ENCODE data around the gene PLA2G2C.

PLA2G2C gene

GRCh38 chr1:20202166-20202565 lies 15.8 kb upstream of the PLA2G2C start:
- DNase-seq = no peak

- DNase-seq = no peak
Observed at GRCh38 chr1:20200966-20201365, 14.6 kb upstream of the PLA2G2C start.

GRCh38 chr1:20199840-20200239 lies 13.5 kb upstream of the PLA2G2C start:
- no peak for DNase-seq

GRCh38 chr1:20199403-20199802 lies 13.1 kb upstream of the PLA2G2C start:
- no peak for DNase-seq

- no peak for DNase-seq
Observed at GRCh38 chr1:20198918-20199317, 12.6 kb upstream of the PLA2G2C start.

GRCh38 chr1:20198296-20198695 lies 12.0 kb upstream of the PLA2G2C start:
- DNase-seq = no peak

GRCh38 chr1:20197329-20197791 lies 11.0 kb upstream of the PLA2G2C start:
- DNase-seq = no peak

- no peak for DNase-seq
Observed at GRCh38 chr1:20195462-20195780, 9.1 kb upstream of the PLA2G2C start.

- peak; percentile 43 for DNase-seq
Observed at GRCh38 chr1:20194757-20195461, 8.6 kb upstream of the PLA2G2C start.

GRCh38 chr1:20194224-20194623 lies 7.9 kb upstream of the PLA2G2C start:
- no peak for DNase-seq

GRCh38 chr1:20192871-20193411 lies 6.6 kb upstream of the PLA2G2C start:
- DNase-seq = no peak

- DNase-seq = peak; percentile 5
Observed at GRCh38 chr1:20192364-20192763, 6.0 kb upstream of the PLA2G2C start.

GRCh38 chr1:20191266-20191825 lies 5.0 kb upstream of the PLA2G2C start:
- DNase-seq = no peak

GRCh38 chr1:20190256-20191160 lies 4.2 kb upstream of the PLA2G2C start:
- DNase-seq = no peak

GRCh38 chr1:20189664-20190063 lies 3.3 kb upstream of the PLA2G2C start:
- no peak for DNase-seq

- DNase-seq = no peak
Observed at GRCh38 chr1:20188455-20188817, 2.1 kb upstream of the PLA2G2C start.

- DNase-seq = no peak
Observed at GRCh38 chr1:20187813-20188454, 1.6 kb upstream of the PLA2G2C start.

GRCh38 chr1:20187103-20187812 lies 940 bp upstream of the PLA2G2C start:
- no peak for DNase-seq

- no peak for DNase-seq
Observed at GRCh38 chr1:20184997-20185833, 1.1 kb downstream of the PLA2G2C start.

- no peak for DNase-seq
Observed at GRCh38 chr1:20184481-20184900, 1.8 kb downstream of the PLA2G2C start.

- DNase-seq = no peak
Observed at GRCh38 chr1:20183616-20184271, 2.6 kb downstream of the PLA2G2C start.

Data from fibroblast of upper back skin (primary cell).